Uterus (tissue), 4 donors: ENCODE results near the gene HEBP1. TPM values are rescaled to one million over a fixed set of nuclear protein-coding genes. Genes with fewer than 3 reads are reported as not detected.

Experiments used
- DNase-seq, 2 donors: peaks; one replicate each; pipeline ENCODE4 v3.0.0-alpha.2; 2019 to 2020
- H3K27ac ChIP-seq, 2 donors: fragments of 200-600 bp; sonication (generic); 1 replicate in 1 of 2; 2 replicates in 1 of 2; pipeline ENCODE4 v1.5.1; 2016 to 2018
- H3K27me3 ChIP-seq, 2 donors: fragments of 200-600 bp; sonication (generic); one replicate each; pipeline ENCODE4 v1.5.1; 2018 to 2019; ENCODE audit warnings: control low read depth in 1 of 2
- H3K36me3 ChIP-seq, 2 donors: fragments of 200-600 bp; sonication (generic); one replicate each; pipeline ENCODE4 v1.5.1; 2019; ENCODE audit warnings: control low read depth in 1 of 2
- H3K4me1 ChIP-seq, 2 donors: fragments of 200-600 bp; sonication (generic); one replicate each; pipeline ENCODE4 v1.5.1; 2018 to 2019; ENCODE audit warnings: control low read depth in 1 of 2
- H3K4me3 ChIP-seq, 2 donors: fragments of 200-600 bp; sonication (generic); 1 replicate in 1 of 2; 2 replicates in 1 of 2; pipeline ENCODE4 v1.5.1; 2018 to 2019; ENCODE audit warnings: mild to moderate bottlenecking in 1 of 2
- H3K9me3 ChIP-seq, 2 donors: fragments of 200-600 bp; sonication (generic); one replicate each; pipeline ENCODE4 v1.5.1; 2019; ENCODE audit warnings: control low read depth in 1 of 2
- CTCF ChIP-seq, 4 experiments: fragments of 200-600 bp in 2 of 4; fragments of 450-650 bp in 2 of 4; sonication (generic) in 2 of 4; IDR thresholded peaks; one replicate each; pipeline ENCODE4 v1.5.1; 2016 to 2019; ENCODE audit warnings: antibody characterized with exemption in 4 of 4, mild to moderate bottlenecking in 2 of 4, moderate library complexity in 1 of 4
- POLR2A ChIP-seq, 2 donors: fragments of 450-650 bp; IDR thresholded peaks; one replicate each; pipeline ENCODE4 v1.6.1; 2016; ENCODE audit warnings: antibody characterized with exemption in 2 of 2, mild to moderate bottlenecking in 1 of 2, moderate library complexity in 1 of 2
- intact Hi-C: fragments of 100-400 bp; cut with DNase I; formaldehyde crosslinking; loops from one replicate; pipeline ENCODE4 v1.15.1; 2023; ENCODE audit warnings: low total_unique reads
- total RNA-seq, 4 donors: library from RNA; depleted of rRNA in 3 of 4; stranded (reverse); fragments of >200 nt in 3 of 4; gene quantifications; one replicate each; pipeline versions ENCODE4 v1.1.0 to v1.2.4, GENCODE V29; 2014 to 2023
- donor health status: DM: yes; HTN: yes; CAD: no.

HEBP1 gene
- total RNA-seq, 4 donors from 2014 or later, result 10.5 to 64.4 (median 40.9) TPM

- Histone ChIP-seq H3K4me3 (no peak overlapping the region), H3K9me3 (no peaks in the 10 kb centered on the region), H3K4me1 (peaks cover 0 to 5% of the 10 kb centered on the region in 2 donors), H3K36me3 (no peaks in the 10 kb centered on the region), H3K27ac (no peak overlapping the region), H3K27me3 (no peaks in the 10 kb centered on the region)
- no peak for DNase-seq
- intact Hi-C loops, result loop anchor here (5.0 kb wide), 1 partner anchor 88 kb away; no protein-coding TSS in a partner anchor
- TF ChIP-seq CTCF (IDR thresholded peaks at IDR 0.05), result no peak
- TF ChIP-seq POLR2A (IDR thresholded peaks at IDR 0.05), result no peak
Observed at GRCh38 chr12:12995088-12995487, 5.0 kb downstream of the HEBP1 start.

GRCh38 chr12:12993367-12993766, 6.7 kb downstream of the HEBP1 start:
- Histone ChIP-seq H3K36me3 (no peaks in the 10 kb centered on the region), H3K9me3 (no peaks in the 10 kb centered on the region), H3K27ac (peak overlapping the region; percentile 68 to 74), H3K4me1 (peaks cover 0 to 5% of the 10 kb centered on the region in 2 donors), H3K4me3 (no peak overlapping the region), H3K27me3 (no peaks in the 10 kb centered on the region)
- no peak for DNase-seq
- no peak for TF ChIP-seq POLR2A (IDR thresholded peaks at IDR 0.05)
- intact Hi-C loops, result no loop called here

GRCh38 chr12:12992418-12993130, 7.5 kb downstream of the HEBP1 start:
- Histone ChIP-seq H3K4me3 (no peak overlapping the region), H3K27me3 (no peaks in the 10 kb centered on the region), H3K36me3 (no peaks in the 10 kb centered on the region), H3K4me1 (peaks cover 0 to 5% of the 10 kb centered on the region in 2 donors), H3K9me3 (no peaks in the 10 kb centered on the region), H3K27ac (peak overlapping the region; percentile 68 to 74)
- TF ChIP-seq POLR2A (IDR thresholded peaks at IDR 0.05) (no peak), CTCF (IDR thresholded peaks at IDR 0.05) (no peak)
- peak; percentile 32 to 74 for DNase-seq
- intact Hi-C loops, result no loop called here

GRCh38 chr12:12990700-12991468, 9.2 kb downstream of the HEBP1 start:
- peak overlapping the region in 1 of 2 donors; percentile 74 for H3K27ac ChIP-seq
- no peaks in the 10 kb centered on the region for H3K27me3 ChIP-seq
- TF ChIP-seq CTCF (IDR thresholded peaks at IDR 0.05) (no peak), POLR2A (IDR thresholded peaks at IDR 0.05) (no peak)
- H3K4me1 ChIP-seq, result peaks cover 0 to 5% of the 10 kb centered on the region in 2 donors
- no peak for DNase-seq
- no peaks in the 10 kb centered on the region for H3K9me3 ChIP-seq
- intact Hi-C loops, result no loop called here
- H3K4me3 ChIP-seq, result no peak overlapping the region
- no peaks in the 10 kb centered on the region for H3K36me3 ChIP-seq

GRCh38 chr12:12987421-12987820, 12.6 kb downstream of the HEBP1 start:
- no peak for TF ChIP-seq CTCF (IDR thresholded peaks at IDR 0.05)
- TF ChIP-seq POLR2A (IDR thresholded peaks at IDR 0.05), result no peak
- no peak for DNase-seq
- no peaks in the 10 kb centered on the region for H3K27me3 ChIP-seq
- H3K27ac ChIP-seq, result no peak overlapping the region
- intact Hi-C loops, result no loop called here
- H3K36me3 ChIP-seq, result no peaks in the 10 kb centered on the region
- peaks cover 0 to 5% of the 10 kb centered on the region in 2 donors for H3K4me1 ChIP-seq
- H3K4me3 ChIP-seq, result no peak overlapping the region
- H3K9me3 ChIP-seq, result no peaks in the 10 kb centered on the region
